ENCODE data around the gene GNPDA2. TPM values are rescaled to one million over a fixed set of nuclear protein-coding genes. Genes with fewer than 3 reads are reported as not detected.

GNPDA2 gene
- total RNA-seq, 1 donor from 2014 or later, result 1.3 TPM

DNA sequence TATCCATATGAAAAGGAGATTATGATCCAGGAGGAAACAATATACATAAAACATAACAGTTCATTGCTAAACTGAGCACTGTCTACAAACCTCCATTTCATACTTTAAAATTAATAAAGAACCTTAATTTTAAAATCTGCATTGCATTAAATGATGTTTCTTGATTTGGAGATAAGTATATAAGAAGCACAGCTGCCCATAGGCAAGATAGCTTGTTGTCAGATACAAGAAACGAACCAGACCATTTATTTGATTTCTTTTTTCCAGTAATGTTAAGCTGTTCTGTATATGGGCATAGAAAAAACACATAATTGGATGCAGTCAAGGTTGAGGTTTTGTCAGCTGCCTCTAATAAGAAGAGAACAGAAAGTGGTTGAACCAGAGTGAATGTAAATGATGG, 41.7 kb downstream of the GNPDA2 start:
- DNase-seq (ENCODE audit: low spot score) (no peak), ATAC-seq (no peak)

DNA sequence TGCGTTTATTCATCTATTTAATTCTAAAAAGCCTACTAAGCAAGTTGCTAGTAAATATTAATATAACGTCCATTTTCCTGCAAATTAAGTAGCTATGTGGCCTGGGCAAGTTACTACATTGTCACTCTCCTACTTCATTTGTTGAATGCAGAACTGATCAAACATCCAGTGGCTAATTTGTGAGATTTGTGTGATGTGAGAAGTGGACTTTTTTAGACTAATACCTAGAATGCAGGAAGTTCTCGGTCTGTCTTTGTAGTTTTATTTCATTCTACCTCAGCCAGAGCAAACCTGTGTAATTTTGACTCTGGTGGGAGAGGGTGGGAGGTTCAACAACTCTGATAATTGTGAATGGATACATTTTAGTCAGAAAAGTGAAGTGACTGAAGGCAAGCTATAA, 47.3 kb downstream of the GNPDA2 start:
- ATAC-seq (no peak), DNase-seq (ENCODE audit: low spot score) (no peak)

DNA sequence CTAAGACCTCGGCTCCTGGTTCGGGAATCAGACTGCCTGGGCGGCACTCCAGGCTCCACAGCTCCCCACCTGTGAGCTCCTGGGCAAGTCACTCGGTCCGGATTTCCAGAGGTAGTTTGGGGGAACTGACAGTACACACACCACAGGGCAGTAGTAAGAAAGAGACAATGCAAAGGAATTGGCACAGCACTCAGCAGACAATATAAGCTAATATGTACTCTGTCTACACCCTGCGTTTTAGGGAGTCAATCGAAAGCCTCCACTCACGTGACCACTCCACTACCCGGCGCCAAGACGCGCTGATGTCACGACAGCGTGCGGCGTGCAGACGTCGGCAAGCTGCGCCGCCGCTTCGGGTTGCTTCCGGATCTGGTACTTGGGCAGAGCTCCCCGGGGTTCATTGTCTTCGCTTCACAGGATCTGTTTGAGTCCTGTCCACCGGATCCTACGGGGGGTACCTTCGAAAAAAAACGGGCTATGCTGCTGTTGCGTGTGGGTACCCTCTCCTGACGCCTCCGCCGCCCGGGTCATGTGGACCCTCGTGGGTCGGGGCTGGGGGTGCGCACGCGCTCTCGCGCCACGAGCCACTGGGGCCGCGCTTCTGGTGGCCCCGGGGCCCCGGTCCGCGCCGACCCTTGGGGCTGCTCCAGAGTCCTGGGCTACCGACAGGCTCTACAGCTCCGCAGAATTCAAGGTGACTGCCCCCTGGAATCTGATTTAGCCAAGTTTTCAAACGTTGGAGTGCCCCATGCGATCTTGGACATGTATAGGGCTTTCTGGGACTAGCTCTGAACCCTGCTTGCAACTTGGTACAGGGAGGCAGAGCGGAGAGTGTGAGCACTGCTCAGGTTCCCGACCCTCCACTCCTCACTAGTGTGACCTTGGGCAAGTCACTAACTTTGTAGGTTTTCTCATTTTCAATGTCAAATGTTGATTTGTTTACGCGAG, 48.0 kb downstream of the GNPDA2 start, which contains the start of gene GUF1:
Gene GUF1 (plus strand): TSS at position 327 of the 948 bp plus-strand sequence. CDS start 203 bp downstream, at position 530.
- peak; percentile 93 for DNase-seq (ENCODE audit: low spot score)
- ATAC-seq, result peak; percentile 95

DNA sequence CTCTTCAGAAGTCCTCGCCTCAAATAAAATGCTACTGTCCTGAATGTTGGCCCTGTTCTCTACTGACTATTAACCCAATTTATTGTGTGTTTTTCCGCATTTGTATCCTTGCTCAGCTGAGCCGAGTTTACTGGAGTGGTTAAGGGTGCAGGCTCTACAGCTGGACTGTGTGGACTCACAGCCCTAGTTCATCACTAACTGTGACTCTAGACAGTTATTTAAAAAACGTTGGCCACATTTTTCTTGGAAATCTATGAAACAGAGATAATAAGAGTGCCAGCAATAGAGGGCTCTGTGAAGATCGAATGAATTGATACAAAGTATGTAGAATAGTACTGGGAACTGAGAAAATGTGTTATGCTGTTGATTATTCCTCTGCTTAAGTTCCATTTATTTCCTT, 51.0 kb downstream of the GNPDA2 start:
- no peak for DNase-seq (ENCODE audit: low spot score)
- ATAC-seq, result no peak

DNA sequence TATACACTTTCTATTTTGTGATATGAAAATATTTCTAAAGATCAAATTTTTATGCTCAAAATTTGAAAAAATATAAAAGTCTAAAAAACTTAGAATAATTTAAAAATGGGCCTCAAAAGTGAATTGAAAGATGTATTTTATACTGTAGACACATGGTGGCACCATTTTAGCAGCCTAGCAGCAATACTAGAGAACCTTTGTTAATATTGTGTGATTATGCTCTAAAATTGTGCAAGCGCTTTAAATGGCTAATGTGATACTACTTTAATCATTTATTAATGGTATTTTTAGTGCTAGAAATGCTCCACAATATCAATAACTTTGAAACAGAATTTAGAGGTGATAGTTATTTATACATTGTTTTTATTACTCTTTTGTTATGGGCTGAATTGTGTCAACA, 51.9 kb downstream of the GNPDA2 start:
- DNase-seq (ENCODE audit: low spot score) (no peak), ATAC-seq (no peak)

DNA sequence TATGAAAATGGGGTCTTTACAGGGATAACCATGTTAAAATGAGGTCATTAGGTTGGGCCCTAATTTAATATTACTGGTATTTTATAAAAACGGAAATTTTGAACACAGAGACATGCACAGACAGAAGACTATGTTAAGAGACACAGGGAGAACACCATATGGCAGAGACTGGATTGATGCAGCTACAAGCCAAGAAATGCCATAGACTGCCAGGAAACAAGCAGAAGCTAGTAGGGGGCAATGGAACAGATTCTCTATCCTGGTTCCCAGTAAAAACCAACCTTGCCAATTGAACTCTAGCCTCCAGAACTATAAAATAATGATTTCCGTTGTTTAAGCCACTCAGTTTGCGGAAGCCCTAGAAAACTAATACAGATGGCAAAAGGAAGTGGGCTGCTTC, 54.7 kb downstream of the GNPDA2 start:
- no peak for DNase-seq (ENCODE audit: low spot score)
- ATAC-seq, result no peak

DNA sequence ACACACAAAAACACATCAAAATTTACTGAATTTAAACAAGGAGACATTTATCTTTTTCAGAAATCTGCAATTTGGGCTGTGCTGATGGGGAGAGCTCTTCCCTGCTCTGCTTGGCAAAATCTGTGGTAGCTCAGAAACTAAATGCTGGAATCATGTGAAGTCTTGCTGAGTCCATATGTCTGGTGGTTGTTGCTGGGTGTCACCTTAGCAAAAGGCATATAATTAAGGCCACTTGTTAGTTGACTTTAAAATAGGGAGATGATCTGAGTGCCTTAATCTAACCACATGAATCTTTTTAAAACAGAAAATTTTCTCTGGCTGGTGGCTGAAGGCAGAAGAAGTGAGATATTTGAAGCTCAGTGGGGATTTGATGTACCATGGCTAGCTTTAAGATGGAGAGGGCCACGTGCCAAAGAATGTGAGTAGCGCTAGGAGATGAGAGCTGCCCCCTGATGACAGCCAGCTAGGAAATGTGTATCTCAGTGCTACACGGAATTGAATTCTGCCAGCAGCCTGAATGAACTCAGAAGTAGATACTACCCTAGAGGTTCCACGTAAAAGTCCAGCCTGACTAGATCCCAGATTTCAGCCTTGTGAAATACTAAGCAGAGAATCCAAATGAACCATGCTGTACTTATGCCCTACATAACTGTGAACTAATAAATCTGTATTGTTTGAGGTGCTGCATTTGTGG, 55.7 kb downstream of the GNPDA2 start:
- no peak for DNase-seq (ENCODE audit: low spot score)
- no peak for ATAC-seq

GRCh38 chr4:44668526-44668925, 57.8 kb downstream of the GNPDA2 start:
- no peak for ATAC-seq
- no peak for DNase-seq (ENCODE audit: low spot score)

DNA sequence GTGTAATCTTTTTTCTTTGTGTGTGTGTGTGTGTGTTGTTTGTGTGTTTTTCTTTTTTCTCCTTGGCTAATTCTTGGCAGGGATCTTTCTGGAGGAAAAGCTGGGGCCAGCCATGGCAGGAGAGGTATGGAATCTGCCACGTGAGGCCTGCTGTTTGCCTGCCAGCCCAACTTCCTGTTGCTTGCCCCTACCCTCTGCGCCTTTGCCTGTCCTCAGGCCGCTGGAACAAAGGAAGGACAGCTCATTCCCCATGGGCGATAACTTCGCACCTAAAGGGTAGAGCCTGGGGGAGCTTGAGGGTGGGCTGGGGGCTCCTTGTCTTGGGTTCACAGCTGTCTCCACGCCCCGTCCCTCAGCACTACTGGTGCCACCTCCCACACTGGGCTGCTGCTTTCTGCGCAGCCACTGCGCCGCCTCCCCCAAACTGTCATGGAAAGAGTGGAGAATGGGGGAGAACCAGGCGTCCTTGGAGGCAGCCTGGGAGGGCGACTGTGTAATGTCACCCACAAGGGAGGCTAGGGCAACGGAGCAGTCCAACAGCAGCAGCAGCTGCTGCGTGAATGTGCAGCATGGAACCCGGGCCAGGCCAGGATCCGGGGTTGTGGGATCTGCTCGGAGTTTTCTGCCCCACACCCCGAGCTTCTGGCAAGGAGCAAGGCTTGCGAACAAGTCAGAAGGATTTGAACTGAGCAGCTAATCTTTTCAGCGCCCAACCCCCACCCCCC, 62.7 kb downstream of the GNPDA2 start:
- DNase-seq (ENCODE audit: low spot score) (no peak), ATAC-seq (no peak)

- DNase-seq (ENCODE audit: low spot score), result no peak
- no peak for ATAC-seq
Measured at GRCh38 chr4:44662623-44663005, 63.7 kb downstream of the GNPDA2 start.

GRCh38 chr4:44661940-44662622, 64.3 kb downstream of the GNPDA2 start:
- ATAC-seq (no peak), DNase-seq (ENCODE audit: low spot score) (no peak)

- ATAC-seq, result no peak
Measured at GRCh38 chr4:44660396-44660795, 66.0 kb downstream of the GNPDA2 start.

DNA sequence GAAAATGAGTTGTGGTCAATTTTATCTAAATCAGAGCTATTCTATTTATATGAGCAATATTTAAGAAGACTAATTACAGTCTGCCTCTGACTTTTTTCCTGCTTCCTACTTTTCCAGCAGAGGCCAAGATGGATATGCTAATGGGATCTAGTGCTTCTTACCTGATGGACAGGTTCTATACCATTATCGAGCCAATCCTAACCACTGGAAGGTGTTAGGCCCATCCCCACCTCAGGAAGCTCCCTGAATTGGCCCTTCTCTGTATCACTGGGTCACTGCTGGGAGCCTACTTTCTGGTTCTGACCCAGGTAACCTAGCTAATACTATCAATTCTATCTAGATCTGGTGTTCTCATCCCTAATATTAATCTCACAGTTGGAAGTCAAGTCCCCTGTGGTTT, 74.4 kb downstream of the GNPDA2 start:
- DNase-seq (ENCODE audit: low spot score) (no peak), ATAC-seq (no peak)

More at GRCh38 chr4:44660396-44660795, 66.0 kb downstream of the GNPDA2 start:
- DNase-seq (ENCODE audit: low spot score), result no peak

Other genes starting within 250 kb of the GNPDA2 start
- not detected for gene YIPF7, start 74.9 kb downstream of the GNPDA2 start, total RNA-seq
- gene GUF1, start 48.1 kb downstream of the GNPDA2 start, total RNA-seq, result 13.2 TPM